Liver (tissue), 3 donors: Measurements from ENCODE around the gene TTC23L.

Experiments used
- ATF3 ChIP-seq: IDR thresholded peaks from 2 replicates; pipeline ENCODE4 v1.6.1; 2016; ENCODE audit warnings: antibody characterized with exemption
- CTCF ChIP-seq: fragments of 150-350 bp; IDR thresholded peaks from 2 replicates; pipeline ENCODE4 v1.5.1; 2017; ENCODE audit warnings: improper control_type of control experiment, low read depth, low read length; ENCODE audit not compliant: missing input control
- JUND ChIP-seq, 2 donors: IDR thresholded peaks; 2 replicates each; pipeline ENCODE4 v1.6.1; 2016; ENCODE audit warnings: antibody characterized with exemption in 2 of 2
- RAD21 ChIP-seq, 2 donors: IDR thresholded peaks; 2 replicates each; pipeline ENCODE4 v1.6.1; 2016; ENCODE audit warnings: antibody characterized with exemption in 2 of 2, mild to moderate bottlenecking in 2 of 2
- SP1 ChIP-seq: IDR thresholded peaks from 2 replicates; pipeline ENCODE4 v1.6.1; 2018; ENCODE audit warnings: antibody characterized with exemption, mild to moderate bottlenecking
- TAF1 ChIP-seq: conservative IDR thresholded peaks from 2 replicates; pipeline ENCODE4 v1.6.1; 2016; ENCODE audit warnings: antibody characterized with exemption, mild to moderate bottlenecking
- donor health status: healthy.
- donor health status: healthy.

- TF ChIP-seq JUND (IDR thresholded peaks at IDR 0.05) (no peak), CTCF (no peak), ATF3 (no peak), SP1 (no peak), TAF1 (no peak), RAD21 (IDR thresholded peaks at IDR 0.05) (no peak)
Observed at GRCh38 chr5:34857894-34858293, 18.9 kb downstream of the TTC23L start.
